ENCODE data around the gene NCAPD2.
A peak's percentile ranks its signal among the peaks of the same experiment; 100 is the strongest.

NCAPD2 gene

DNA sequence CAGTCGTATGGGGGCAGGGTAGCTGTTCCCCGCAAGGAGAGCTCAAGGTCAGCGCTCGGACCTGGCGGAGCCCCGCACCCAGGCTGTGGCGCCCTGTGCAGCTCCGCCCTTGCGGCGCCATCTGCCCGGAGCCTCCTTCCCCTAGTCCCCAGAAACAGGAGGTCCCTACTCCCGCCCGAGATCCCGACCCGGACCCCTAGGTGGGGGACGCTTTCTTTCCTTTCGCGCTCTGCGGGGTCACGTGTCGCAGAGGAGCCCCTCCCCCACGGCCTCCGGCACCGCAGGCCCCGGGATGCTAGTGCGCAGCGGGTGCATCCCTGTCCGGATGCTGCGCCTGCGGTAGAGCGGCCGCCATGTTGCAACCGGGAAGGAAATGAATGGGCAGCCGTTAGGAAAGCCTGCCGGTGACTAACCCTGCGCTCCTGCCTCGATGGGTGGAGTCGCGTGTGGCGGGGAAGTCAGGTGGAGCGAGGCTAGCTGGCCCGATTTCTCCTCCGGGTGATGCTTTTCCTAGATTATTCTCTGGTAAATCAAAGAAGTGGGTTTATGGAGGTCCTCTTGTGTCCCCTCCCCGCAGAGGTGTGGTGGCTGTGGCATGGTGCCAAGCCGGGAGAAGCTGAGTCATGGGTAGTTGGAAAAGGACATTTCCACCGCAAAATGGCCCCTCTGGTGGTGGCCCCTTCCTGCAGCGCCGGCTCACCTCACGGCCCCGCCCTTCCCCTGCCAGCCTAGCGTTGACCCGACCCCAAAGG, 41.2 kb downstream of the NCAPD2 start:
- peak; percentile 58 for DNase-seq

DNA sequence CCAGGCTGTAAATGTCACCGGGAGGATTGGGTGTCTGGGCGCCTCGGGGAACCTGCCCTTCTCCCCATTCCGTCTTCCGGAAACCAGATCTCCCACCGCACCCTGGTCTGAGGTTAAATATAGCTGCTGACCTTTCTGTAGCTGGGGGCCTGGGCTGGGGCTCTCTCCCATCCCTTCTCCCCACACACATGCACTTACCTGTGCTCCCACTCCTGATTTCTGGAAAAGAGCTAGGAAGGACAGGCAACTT, 41.7 kb downstream of the NCAPD2 start:
- no peak for DNase-seq

- no peak for DNase-seq
These were observed 42.3 kb downstream of the NCAPD2 start for GRCh38 chr12:6535960-6536847.

- no peak for DNase-seq
These were observed 43.1 kb downstream of the NCAPD2 start for GRCh38 chr12:6536894-6537579.

DNA sequence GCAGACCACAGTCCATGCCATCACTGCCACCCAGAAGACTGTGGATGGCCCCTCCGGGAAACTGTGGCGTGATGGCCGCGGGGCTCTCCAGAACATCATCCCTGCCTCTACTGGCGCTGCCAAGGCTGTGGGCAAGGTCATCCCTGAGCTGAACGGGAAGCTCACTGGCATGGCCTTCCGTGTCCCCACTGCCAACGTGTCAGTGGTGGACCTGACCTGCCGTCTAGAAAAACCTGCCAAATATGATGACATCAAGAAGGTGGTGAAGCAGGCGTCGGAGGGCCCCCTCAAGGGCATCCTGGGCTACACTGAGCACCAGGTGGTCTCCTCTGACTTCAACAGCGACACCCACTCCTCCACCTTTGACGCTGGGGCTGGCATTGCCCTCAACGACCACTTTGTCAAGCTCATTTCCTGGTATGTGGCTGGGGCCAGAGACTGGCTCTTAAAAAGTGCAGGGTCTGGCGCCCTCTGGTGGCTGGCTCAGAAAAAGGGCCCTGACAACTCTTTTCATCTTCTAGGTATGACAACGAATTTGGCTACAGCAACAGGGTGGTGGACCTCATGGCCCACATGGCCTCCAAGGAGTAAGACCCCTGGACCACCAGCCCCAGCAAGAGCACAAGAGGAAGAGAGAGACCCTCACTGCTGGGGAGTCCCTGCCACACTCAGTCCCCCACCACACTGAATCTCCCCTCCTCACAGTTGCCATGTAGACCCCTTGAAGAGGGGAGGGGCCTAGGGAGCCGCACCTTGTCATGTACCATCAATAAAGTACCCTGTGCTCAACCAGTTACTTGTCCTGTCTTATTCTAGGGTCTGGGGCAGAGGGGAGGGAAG, 43.9 kb downstream of the NCAPD2 start:
- peak; percentile 65 for DNase-seq

DNA sequence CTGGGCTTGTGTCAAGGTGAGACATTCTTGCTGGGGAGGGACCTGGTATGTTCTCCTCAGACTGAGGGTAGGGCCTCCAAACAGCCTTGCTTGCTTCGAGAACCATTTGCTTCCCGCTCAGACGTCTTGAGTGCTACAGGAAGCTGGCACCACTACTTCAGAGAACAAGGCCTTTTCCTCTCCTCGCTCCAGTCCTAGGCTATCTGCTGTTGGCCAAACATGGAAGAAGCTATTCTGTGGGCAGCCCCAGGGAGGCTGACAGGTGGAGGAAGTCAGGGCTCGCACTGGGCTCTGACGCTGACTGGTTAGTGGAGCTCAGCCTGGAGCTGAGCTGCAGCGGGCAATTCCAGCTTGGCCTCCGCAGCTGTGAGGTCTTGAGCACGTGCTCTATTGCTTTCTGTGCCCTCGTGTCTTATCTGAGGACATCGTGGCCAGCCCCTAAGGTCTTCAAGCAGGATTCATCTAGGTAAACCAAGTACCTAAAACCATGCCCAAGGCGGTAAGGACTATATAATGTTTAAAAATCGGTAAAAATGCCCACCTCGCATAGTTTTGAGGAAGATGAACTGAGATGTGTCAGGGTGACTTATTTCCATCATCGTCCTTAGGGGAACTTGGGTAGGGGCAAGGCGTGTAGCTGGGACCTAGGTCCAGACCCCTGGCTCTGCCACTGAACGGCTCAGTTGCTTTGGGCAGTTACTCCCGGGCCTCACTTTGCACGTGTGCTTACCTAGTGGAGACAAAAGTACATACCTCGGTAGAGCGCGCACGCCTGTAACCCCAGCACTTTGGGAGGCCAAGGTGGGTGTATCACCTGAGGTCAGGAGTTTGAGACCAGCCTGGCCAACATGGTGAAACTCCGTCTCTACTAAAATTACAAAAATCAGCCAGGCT, 44.8 kb downstream of the NCAPD2 start:
- DNase-seq: no peak

GRCh38 chr12:6539314-6539682, 45.4 kb downstream of the NCAPD2 start:
- no peak for DNase-seq

DNA sequence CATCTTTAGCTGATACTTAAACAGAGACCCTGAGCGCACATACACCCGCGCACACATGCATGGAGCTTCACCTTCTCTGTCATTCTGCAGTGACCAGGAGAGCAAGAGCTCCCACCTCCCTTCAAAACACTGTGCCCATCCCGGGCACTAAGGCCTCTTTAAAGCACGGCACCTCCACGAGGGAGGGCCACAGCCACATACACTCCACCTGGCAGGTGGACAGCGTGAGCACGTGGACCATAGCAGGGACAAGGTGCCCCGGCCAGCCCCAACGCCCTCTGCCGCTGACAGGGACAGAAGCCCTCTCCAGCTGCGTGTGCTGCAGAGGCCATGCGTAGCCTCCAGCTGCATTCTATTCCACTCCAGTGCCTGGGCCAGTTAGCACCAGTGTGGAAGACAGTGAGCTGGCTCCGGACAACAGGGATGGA, 45.8 kb downstream of the NCAPD2 start:
- DNase-seq: no peak

GRCh38 chr12:6540181-6540877, 46.4 kb downstream of the NCAPD2 start:
- DNase-seq: peak; percentile 63

DNA sequence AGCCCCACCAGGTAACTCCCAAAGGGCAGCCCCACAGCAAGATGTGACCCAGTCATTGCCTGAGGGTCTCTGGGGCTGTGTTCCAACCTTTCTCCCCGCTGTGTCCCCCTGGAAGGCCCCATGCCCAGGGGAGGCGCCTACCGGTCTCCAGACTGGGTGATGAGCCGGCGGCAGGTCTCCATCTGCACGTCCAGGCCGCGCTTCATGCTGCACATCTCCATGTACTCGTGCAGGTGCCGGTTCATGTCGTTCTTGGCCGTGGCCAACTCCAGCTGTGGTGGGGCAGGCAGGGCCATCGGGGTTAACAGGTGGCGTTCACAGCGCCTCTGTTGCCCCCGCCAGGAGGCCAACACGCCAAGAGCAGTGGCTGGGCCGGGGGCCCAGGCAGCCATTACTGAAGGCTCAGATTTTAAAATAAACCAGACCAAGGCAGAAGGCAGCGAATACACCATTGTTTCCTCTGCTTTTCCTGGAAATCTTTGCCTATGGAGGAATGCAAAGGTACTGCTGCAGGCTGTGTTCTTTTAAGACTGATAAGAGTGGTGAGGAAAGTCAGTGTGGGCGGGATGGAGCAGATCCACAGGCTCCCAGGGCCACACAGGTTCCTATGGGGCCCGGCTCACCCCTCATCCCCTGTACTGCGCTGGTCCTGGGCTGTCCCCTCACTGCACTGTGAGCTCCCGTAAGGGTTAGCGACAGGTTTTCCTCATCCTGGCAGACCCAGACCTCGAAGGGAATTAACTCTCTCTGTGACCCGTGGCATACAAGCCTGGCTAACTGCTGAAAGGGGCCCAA, 47.7 kb downstream of the NCAPD2 start:
- no peak for DNase-seq

DNA sequence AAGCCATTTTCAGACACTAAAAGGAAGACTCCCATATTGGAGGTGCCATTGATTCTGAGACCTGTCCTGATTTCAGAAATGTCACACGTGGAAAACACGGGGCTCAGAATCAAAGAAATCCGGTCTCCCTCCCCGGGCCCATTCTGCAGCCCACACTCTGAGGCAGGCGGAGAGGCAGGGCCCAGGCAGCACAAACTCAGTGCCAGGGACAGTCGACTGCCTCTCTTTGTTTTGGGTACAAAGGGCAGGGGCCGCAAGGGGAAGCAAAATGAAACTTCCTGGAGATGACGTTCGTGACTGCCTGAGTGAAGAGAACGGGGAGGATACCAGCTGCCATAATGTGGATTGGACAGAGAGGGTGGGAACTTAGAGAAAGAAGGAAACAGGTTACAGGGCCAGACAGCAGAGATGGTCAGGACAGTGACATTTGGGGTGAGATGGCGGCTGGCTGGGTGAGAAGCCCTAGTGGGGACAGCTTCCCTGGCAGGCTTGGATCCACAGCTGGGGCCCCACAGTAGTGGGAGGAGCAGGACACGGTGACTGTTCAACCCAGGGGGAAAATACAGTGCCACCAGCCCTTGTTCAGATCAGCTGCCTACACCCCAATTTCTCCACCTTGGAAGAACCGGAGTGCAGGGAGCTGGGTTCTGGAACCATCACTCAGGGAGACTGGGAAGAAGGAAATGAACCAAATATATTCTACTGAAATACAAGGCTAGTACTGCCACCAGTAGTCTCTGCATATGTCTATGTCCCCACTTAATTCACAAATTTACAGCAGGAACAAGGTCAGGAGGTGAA, 48.5 kb downstream of the NCAPD2 start:
- no peak for DNase-seq

DNA sequence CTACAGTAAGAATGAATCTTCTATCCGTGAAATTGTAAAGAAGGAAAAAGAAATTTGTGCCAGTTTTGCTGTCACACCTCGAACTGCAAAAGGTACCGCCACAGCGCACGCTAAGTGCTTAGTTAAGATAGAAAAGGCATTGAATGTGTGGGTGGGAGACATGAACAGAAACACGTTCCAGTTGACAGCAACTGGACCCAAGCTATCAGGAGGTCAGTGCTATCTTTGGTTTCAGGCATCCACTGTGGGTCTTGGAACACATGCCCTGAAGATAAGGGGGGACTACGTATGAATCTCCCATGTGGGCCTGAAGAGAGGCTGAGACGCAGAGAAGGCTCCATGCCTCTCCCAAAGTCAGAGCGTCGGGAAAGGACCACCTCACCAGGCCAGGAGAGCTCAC, 52.1 kb downstream of the NCAPD2 start:
- DNase-seq: no peak

DNA sequence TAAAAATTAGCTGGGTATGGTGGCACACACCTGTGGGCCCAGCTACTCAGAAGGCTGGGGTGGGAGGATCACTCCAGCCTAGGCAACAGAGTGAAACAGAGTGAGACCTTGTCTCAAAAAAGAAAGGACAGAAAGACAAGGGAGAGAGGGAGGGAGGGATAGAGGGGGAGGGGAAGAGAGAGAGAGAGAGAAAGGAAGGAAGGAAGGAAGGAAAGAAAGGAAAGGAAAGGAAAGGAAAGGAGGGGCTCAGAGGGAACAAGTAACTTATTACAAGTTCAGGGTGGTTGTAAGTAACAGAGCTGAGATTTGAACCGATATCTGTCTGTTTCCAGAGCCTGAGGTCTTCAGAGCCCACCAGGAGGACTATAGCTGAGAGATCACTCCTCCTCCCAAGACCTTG, 53.7 kb downstream of the NCAPD2 start:
- no peak for DNase-seq

DNA sequence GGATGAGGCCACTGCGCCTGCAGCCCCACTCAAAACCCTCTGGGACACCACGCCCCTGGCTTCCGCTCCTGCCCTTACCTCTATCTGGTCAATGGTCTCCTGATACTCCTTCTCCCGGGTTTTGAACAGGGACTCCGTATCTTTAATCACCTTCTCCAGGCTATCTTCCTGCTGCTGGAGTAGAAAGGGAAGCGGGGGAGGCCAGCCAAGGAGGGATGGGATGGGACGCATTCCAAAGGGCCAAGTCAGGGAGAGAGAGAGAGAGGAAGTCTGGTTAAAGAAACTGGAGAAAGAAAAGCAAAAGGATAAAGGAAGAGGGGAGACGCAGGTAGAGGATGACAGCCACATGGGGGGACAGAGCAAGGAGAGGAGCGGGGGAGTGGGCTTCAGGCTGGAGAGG, 54.1 kb downstream of the NCAPD2 start:
- DNase-seq: no peak

DNA sequence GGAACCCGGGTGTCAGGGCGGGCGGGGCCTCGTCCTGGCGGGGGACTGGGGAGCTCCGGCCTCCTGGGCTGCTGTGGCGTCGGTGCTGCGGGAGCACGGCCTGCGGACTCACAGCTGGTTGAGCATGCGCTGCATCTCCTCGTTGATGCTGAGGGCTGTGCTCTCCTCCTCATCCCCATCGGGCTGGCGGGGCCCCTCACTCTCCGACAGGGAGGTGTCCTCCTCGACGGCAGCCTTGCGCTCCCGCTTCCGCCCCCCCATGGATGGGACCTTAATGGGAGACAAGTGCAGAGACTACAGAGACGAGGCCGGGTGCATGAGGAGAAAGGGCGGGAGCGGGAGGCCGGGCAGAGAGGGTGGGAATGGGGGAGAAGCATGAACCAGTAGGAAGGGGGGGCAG, 54.7 kb downstream of the NCAPD2 start:
- no peak for DNase-seq

DNA sequence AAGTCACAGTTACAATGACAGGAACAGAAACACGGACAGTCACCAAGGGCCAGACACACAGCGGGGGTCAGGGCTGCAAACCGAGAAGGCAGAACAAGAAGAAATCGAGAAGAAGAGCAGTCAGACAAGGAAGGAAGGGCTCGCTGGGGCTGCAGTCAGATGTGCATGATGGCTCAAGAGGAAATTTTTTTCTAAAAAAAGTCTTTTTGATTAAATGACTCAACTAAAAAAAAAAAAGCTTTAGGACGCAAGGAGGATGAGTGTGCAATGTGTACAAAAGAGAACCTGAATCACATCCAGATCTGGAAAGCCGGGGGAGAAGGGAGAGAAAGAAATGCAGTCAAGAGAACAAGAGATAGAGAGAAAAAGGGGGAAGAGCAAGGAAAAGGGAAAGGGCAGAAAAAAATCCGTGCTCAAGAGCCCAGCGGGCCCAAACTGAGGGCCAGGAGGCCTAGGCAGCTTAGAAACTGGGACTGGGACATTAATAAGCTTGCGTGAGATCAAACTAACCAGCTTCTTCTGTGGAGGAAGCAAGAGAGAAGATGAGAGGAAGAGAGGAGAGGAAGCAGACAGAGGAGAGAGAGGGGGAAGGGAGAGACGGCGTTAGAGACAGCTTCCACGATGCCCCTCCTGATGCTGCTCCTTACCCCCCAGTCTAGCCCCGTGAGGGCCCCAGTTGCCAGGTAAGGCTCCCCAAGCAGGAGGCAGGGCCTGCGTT, 55.2 kb downstream of the NCAPD2 start:
- DNase-seq: no peak

- no peak for DNase-seq
These were observed 55.8 kb downstream of the NCAPD2 start for GRCh38 chr12:6549684-6550151.

DNA sequence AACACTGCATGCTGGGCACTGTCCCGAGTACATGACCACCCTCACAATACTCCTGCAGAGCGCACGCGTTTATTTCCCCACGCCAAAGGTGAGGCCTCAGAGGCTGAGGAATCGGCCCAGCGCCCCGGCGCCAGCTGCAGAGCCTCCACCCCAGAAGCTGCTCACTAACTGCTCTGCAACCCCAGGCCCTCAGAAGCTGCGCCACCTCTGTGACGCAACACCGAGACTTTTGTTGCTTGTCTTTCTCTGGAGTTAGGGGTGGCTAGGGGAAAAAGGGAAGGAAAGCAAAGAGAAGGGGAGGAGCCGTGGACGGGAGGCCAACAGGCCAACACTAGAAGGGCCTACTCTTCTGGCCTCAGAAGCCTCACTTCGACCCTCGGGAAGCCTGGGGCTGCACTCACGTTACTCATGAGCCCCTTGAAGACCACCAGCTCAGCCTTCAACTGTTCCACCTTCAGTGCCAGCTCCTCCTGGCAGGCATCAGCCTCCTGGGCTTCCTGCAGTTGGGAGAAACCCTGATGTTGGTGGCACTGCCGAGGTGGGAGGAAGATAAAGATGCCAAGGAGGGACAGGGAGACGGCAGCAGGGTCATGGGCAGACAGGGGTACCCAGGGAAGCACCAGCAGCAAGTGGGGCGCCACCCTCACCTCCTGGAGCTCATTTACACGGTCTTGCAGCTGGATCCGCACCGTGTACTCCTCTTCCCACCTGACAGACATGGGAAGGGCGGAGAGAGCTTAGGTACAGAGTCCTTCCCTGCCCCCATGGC, 56.6 kb downstream of the NCAPD2 start:
- DNase-seq: no peak

Data from NCI-H1092 treated with DMSO at 0.1 percent for 48 hours (cell line).